HG02938 (cell line): ENCODE measurements around the gene BBOX1.

Experiments
- ATAC-seq: cut with Tn5 transposase; IDR thresholded peaks from one replicate; pipeline ENCODE4 v1.9.1; 2021; ENCODE audit warnings: mild to moderate bottlenecking, moderate library complexity; ENCODE audit not compliant: unreplicated experiment

BBOX1 gene

GRCh38 chr11:27024865-27025264 is 15.8 kb upstream of the BBOX1 start:
- no peak for ATAC-seq

DNA sequence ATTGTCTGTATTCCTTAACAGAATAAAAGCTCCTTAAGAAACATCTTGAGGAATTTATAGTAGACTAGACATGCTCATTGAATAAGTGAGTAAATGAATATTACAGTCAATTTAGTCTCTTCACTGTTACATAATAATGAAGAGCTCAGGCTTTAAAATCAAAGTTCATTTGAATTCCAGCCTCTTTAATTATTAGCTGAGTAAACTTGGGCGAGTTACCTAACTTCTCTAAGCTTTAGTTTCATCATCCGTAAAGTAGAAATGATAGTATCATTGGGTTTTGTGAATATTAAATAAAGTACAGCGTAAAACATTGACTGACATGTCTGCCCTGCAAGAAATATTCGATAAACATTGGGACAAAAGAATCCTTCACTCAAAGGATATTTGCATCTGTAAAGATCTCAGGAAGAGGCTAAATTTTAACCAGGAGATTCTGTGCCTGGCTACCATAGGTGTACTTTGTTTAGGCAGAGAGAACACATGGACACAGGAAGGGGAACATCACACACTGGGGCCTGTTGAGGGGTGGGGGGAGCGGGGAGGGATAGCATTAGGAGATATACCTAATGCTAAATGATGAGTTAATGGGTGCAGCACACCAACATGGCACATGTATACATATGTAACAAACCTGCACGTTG is 15.2 kb upstream of the BBOX1 start:
- no peak for ATAC-seq

GRCh38 chr11:27025957-27026733 is 14.5 kb upstream of the BBOX1 start:
- no peak for ATAC-seq

GRCh38 chr11:27028561-27028965 is 12.1 kb upstream of the BBOX1 start:
- ATAC-seq, result no peak

- no peak for ATAC-seq
Observed at GRCh38 chr11:27029966-27030365, 10.6 kb upstream of the BBOX1 start.

DNA sequence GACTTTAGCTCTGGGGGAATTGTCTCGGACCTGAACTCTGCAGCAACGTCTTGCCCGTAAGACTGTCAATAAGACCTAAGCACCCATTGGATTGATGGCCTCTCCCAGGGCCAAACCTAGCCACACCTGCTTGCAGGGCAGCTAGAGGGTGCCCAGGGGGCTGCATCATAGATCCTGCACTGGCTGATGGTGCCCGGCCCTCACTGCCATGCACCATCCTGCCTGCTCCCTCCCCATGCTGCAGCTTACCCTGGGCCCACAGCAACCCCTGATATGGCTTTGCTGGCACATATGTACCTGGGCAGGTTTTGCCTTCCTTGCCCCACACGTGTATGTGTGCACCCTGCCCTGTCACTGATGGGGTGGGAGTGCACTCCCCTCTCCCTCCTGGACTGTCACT is 8.9 kb upstream of the BBOX1 start:
- ATAC-seq, result no peak

- ATAC-seq, result no peak
Observed at GRCh38 chr11:27039873-27040272, 742 bp upstream of the BBOX1 start.

DNA sequence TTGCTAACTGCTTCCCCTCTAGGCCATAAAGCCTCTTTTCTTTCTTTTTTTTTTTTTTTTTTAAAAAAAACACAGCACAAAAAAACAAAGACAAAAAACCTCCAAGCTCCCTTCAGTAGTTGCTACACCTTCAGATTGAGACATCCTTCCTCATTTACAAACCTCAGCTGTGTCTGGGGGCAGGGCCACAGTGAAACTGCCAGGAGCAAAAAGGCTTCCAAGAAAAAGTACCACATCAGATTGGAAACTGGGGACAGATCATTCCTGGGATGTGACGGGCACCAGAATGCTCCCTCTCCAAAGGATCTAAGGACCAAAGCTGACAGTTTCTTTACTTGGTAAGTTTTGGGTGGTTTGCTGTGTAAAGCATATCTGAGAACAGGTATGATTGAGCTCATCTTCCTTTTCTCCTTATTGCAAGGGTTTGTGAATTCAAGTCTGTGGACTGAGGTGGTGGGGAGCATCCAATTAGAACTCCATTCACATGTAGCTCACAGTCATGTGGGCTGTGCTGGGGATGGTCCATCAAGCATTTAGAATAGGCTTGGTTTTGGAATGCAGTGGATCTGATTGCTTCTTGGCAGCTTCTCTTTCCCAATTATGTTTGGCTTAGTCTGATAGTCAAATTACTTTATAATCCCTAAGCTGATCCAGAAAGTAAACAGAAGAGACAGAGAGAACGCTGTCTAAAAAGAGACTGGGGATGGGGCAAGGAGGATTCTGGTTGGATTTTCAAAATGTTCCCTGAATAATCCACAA is 705 bp downstream of the BBOX1 start:
- ATAC-seq, result no peak

DNA sequence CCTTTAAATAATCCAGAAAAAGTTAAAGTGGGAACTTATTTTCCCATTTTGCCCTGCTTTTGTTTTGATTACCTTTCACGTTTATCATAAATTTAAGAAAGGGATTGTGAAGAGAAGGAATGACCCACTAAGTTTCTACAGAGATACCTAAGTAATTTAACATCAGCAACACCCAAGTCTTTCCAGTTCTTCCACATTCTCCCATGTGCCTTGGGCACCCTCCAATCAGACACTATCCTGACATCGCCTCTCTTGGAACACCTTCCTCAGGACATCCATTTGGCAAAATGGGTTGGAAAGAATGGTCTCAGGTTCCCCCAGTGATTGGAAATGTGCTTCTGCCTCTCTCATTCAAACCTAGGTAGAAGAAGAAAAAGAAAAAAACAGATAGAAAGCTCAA is 6.3 kb downstream of the BBOX1 start:
- ATAC-seq, result no peak

DNA sequence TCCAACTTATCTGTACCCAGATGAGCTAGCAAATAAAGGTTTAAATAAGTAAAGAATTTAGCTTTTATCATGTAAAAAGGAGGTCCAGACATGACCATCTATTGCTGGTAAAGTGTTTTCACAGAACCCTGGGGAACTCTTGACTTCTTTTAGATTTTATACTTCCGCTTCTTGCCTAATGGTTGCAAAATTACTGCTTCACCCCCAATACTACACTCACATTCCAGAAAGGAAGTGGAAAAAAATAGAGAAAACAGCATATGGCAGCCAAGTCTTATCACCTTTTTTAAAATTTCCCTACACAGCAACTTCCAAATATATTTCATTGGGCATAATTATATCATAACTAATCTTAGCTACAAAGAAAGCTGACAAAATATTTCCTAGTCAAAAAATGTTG is 12.1 kb downstream of the BBOX1 start:
- no peak for ATAC-seq

DNA sequence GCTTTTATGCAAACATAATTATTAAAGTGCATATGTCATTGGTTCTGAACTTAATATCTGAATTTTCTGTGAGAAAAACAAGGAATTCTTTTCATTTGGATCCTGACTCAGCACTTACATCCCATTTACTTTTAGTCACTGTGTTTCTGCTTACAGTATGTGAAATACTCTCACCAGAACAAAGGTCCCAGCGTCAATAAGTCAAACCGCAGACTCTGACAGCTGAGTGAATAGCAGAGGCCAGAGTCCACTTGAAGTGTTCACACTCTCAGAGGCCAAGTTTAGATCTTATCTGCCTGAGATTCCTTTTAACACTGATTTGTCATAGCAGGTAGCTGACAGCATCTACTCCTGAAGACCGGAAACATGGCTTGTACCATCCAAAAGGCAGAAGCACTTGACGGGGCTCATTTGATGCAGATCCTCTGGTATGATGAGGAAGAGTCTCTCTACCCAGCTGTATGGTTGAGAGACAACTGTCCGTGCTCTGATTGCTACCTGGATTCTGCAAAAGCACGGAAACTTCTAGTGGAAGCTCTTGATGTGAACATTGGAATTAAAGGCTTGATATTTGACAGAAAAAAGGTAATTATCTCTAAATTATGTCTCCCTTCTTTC is 14.6 kb downstream of the BBOX1 start:
- ATAC-seq, result no peak

DNA sequence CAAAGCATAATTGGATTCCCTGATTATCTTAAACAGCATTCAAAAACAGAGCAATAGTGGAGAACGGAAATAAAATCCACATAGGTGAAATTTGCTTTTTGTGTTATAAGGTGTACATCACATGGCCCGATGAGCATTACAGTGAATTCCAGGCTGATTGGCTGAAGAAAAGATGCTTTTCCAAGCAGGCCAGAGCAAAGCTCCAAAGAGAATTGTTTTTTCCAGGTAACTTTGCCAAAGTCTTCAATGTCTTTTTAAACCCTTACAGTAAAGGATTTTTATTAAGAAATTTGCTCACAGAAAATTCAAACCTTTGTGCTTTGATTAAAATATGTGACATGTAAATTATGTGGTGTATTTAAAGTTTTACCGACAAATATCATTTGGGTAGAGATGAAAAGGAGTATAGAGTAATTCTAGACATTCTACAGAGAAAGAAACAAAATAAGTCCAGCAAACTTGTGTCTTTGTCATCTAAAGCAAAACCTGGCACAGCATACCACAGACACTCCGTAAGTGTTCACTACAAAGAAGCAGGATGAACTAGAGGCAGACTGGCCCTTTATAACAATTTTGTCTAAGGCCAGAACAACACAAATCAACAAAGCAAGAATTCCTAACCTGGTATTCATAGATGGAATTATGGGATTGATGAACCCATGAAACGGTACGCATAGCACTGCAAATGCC is 16.6 kb downstream of the BBOX1 start:
- ATAC-seq, result no peak

DNA sequence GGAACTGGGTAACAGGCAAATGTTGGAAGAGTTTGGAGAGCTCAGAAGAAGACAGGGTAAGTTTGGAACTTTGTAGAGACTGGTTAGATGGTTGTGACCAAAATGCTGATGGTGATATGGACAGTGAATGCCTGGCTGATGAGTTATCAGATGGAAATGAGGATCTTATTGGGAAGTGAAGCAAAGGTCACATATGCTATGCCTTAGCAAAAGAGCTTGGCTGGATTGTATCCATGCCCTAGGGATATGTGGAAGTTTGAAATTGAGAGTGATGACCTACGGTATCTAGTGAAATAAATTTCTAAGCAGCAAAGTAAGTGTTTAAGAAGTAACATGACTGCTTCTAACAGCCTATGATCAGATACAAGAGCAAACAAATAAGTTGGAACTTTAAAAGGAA is 17.8 kb downstream of the BBOX1 start:
- no peak for ATAC-seq

DNA sequence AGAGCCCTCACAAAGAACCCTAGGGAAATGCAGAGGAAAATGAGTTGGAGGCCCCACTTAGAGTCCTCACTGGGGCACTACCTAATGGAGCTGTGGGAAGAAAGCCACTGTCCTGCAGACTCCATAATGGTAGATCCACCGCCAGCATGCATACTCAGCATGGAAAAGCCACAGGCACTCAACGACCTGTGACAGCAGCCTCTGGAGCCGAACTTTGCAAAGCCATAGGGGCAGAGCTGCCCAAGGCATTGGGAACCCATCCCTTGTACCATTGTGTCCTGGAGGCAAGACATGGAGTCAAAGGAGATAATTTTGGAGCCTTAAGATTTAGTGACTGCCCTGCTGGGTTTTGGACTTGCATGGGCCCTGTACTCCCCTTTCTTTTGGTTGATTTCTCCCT is 18.8 kb downstream of the BBOX1 start:
- no peak for ATAC-seq

DNA sequence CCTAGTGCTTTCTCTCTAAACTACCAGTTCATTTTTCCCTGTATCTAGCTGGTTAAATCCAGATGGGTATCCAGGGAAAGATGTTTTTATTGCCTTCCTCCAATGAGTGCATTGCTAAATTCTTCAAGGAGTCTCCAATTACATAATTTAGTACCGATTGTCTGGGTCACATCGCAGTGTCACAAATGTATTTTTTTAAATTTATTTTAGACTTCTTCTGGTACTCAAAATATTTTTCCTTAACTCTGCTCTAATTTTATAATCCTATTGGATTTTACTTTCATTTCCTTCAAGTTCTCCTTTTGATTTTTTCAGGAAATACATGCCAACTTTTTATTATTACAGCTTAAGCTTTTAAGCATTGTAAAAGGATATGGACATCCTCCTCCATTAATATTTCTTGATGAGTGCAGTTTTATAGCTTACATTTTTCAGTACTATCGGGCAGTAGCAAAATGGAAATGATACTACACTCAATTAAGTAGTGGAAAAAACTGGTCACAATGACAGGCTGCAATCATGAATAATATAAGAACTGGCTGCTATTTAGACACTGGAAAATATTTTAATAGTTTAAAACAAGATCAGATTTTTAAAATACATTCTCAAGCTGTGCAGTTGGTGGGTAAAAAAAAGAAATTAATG is 20.3 kb downstream of the BBOX1 start:
- no peak for ATAC-seq

DNA sequence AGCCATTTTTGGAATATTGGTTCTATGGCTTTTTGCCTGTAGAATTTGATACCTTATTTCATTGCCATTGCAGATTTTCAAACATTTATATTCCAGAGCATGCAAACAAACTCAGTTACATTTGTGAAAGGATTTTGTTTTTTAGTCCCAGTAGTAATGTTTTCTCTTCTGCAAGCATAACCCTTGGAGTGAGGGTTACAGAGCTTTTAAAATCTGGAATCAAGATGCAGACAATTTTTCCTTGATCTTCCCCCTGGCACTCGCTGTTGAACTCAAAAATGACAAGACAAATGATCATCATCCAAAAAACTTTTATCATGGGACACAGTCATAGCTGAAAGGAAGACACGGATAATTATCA is 20.8 kb downstream of the BBOX1 start:
- ATAC-seq, result no peak

GRCh38 chr11:27064086-27064485 is 23.5 kb downstream of the BBOX1 start:
- ATAC-seq, result no peak

GRCh38 chr11:27075192-27075591 is 34.6 kb downstream of the BBOX1 start:
- ATAC-seq, result no peak

GRCh38 chr11:27075655-27076054 is 35.0 kb downstream of the BBOX1 start:
- no peak for ATAC-seq

DNA sequence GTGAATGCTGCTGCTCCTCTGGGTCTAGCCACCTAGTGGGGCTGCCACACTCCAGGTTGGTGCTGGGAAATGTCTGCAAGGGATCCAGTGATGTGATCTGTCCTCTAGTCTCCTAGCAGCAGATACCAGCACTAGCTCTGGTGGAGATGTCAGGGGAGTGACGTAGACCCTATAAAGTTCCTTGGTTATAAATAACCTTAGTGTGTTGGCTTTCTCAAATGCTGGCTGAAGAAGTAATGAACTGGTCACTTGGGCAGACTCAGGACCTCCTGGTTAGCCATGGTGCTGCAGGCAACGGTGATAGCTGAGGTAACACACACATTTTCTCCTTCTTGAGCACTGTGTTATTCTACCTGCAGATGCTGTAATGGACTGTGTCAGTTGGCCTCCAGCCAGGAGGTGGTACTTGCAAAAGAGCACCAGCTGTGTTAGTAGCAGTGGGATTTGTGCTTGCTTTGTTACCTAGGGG is 35.5 kb downstream of the BBOX1 start:
- no peak for ATAC-seq
